ENCODE data around the gene FAM181B.
A peak's percentile ranks its signal among the peaks of the same experiment; 100 is the strongest.

FAM181B gene, protein sequence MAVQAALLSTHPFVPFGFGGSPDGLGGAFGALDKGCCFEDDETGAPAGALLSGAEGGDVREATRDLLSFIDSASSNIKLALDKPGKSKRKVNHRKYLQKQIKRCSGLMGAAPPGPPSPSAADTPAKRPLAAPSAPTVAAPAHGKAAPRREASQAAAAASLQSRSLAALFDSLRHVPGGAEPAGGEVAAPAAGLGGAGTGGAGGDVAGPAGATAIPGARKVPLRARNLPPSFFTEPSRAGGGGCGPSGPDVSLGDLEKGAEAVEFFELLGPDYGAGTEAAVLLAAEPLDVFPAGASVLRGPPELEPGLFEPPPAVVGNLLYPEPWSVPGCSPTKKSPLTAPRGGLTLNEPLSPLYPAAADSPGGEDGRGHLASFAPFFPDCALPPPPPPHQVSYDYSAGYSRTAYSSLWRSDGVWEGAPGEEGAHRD

GRCh38 chr11:82733444-82734119, at the start of gene FAM181B:
FAM181B (minus strand) TSS chr11:82733864; CDS start chr11:82733729, 135 bp downstream.
- peak within 1 kb of the TSS; percentile 69 for H3K4me3 ChIP-seq (ENCODE audit: low read depth, low read length)
- peak within 1 kb of the TSS; percentile 41 for H3K9ac ChIP-seq (ENCODE audit: low read length)
- peaks cover 65% of the 10 kb centered on the region for H3K27me3 ChIP-seq (ENCODE audit: control insufficient read depth, insufficient read depth, low read length)

DNA sequence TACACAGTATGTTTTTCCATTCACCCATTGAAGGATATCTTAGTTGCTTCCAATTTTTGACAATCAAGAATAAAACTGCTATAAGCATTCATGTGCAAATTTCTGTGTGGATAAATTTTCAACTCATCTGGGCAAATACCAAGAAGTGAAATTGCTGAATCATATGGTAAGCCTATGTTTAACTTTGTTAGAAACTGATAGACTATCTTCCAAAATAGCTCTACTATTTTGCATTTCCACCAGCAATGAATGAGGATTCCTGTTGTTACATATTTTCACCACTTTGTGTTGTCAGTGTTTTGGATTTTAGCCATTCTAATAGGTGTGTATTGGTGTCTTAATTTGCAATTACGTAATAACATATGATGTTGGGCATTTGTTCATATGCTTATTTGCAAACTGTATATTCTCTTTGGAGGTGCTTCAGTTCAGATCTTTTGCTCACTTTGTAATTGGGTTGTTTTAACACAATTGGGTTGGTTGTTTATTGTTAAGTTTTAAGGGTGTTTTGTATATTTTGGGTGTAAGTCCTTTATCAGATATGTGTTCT, 49.2 kb upstream of the FAM181B start:
- H3K27ac ChIP-seq (ENCODE audit: low read depth, low read length) = no peak overlapping the region
- H3K9me3 ChIP-seq (ENCODE audit: control insufficient read depth, insufficient read depth, low read depth, low read length) = peaks cover 5% of the 10 kb centered on the region; the same call in 1 of the 2 replicates
- no peak overlapping the region for H3K4me3 ChIP-seq (ENCODE audit: low read depth, low read length)
- H3K27me3 ChIP-seq (ENCODE audit: control insufficient read depth, insufficient read depth, low read length) = no peaks in the 10 kb centered on the region
- H3K9ac ChIP-seq (ENCODE audit: low read length) = no peak overlapping the region
- H3K4me1 ChIP-seq (ENCODE audit: control insufficient read depth, insufficient read depth, low read length) = no peaks in the 10 kb centered on the region
- H3K36me3 ChIP-seq (ENCODE audit: control insufficient read depth, insufficient read depth, low read length) = no peaks in the 10 kb centered on the region

More at GRCh38 chr11:82733444-82734119, at the start of gene FAM181B:
- H3K36me3 ChIP-seq (ENCODE audit: control insufficient read depth, insufficient read depth, low read length) = no peaks in the 10 kb centered on the region
- H3K4me1 ChIP-seq (ENCODE audit: control insufficient read depth, insufficient read depth, low read length) = peaks cover 21% of the 10 kb centered on the region
- H3K9me3 ChIP-seq (ENCODE audit: control insufficient read depth, insufficient read depth, low read depth, low read length) = no peaks in the 10 kb centered on the region
- H3K27ac ChIP-seq (ENCODE audit: low read depth, low read length) = no peak within 1 kb of the TSS

GRCh38 chr11:82778776-82779175, 45.1 kb upstream of the FAM181B start:
- H3K27me3 ChIP-seq (ENCODE audit: control insufficient read depth, insufficient read depth, low read length) = no peaks in the 10 kb centered on the region
- no peak overlapping the region for H3K27ac ChIP-seq (ENCODE audit: low read depth, low read length)
- no peak overlapping the region for H3K4me3 ChIP-seq (ENCODE audit: low read depth, low read length)
- peaks cover 5% of the 10 kb centered on the region; the same call in 1 of the 2 replicates for H3K9me3 ChIP-seq (ENCODE audit: control insufficient read depth, insufficient read depth, low read depth, low read length)
- H3K9ac ChIP-seq (ENCODE audit: low read length) = no peak overlapping the region
- no peaks in the 10 kb centered on the region for H3K36me3 ChIP-seq (ENCODE audit: control insufficient read depth, insufficient read depth, low read length)
- 0 out of 2 replicates have a peak, but pooled peaks cover 4% of the 10 kb centered on the region for H3K4me1 ChIP-seq (ENCODE audit: control insufficient read depth, insufficient read depth, low read length)

GRCh38 chr11:82776377-82776776, 42.7 kb upstream of the FAM181B start:
- H3K4me3 ChIP-seq (ENCODE audit: low read depth, low read length) = no peak overlapping the region
- 0 out of 2 replicates have a peak, but pooled peaks cover 4% of the 10 kb centered on the region for H3K4me1 ChIP-seq (ENCODE audit: control insufficient read depth, insufficient read depth, low read length)
- no peak overlapping the region for H3K9ac ChIP-seq (ENCODE audit: low read length)
- no peaks in the 10 kb centered on the region for H3K27me3 ChIP-seq (ENCODE audit: control insufficient read depth, insufficient read depth, low read length)
- H3K9me3 ChIP-seq (ENCODE audit: control insufficient read depth, insufficient read depth, low read depth, low read length) = no peaks in the 10 kb centered on the region
- no peaks in the 10 kb centered on the region for H3K36me3 ChIP-seq (ENCODE audit: control insufficient read depth, insufficient read depth, low read length)
- H3K27ac ChIP-seq (ENCODE audit: low read depth, low read length) = no peak overlapping the region

DNA sequence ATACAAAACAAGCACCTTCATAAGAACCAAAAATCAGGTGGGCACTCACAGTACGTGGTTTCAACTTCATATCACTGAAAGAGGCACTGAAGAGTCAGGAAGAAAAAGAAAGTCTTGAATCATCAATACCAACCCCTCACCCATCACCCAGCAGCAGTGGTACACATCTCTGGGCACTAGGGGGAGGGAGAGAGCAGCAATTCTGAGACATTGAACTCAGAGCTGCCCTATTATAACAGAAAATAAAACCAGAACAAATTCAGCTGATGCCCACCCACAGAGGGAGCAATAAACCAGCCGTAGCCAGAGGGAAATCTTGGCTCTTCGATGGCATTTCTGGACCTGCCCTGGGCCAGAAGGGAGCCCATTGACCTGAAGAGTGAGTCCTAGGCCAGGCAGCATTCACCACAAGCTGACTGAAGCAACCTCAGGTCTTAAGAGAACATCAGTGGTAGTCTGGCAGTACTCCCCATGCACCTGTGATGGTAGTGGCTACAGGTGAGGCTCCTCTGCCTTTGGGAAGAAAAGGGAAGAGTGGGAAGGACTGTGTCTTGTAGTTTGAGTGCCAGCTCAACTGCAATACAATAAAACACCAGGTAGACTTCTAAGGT, 42.2 kb upstream of the FAM181B start:
- Histone ChIP-seq H3K27me3 (ENCODE audit: control insufficient read depth, insufficient read depth, low read length) (no peaks in the 10 kb centered on the region), H3K9ac (ENCODE audit: low read length) (no peak overlapping the region), H3K36me3 (ENCODE audit: control insufficient read depth, insufficient read depth, low read length) (no peaks in the 10 kb centered on the region), H3K4me3 (ENCODE audit: low read depth, low read length) (no peak overlapping the region), H3K27ac (ENCODE audit: low read depth, low read length) (no peak overlapping the region), H3K9me3 (ENCODE audit: control insufficient read depth, insufficient read depth, low read depth, low read length) (no peaks in the 10 kb centered on the region), H3K4me1 (ENCODE audit: control insufficient read depth, insufficient read depth, low read length) (0 out of 2 replicates have a peak, but pooled peaks cover 4% of the 10 kb centered on the region)

- H3K27ac ChIP-seq (ENCODE audit: low read depth, low read length) = no peak overlapping the region
- 0 out of 2 replicates have a peak, but pooled peaks cover 4% of the 10 kb centered on the region for H3K4me1 ChIP-seq (ENCODE audit: control insufficient read depth, insufficient read depth, low read length)
- no peak overlapping the region for H3K9ac ChIP-seq (ENCODE audit: low read length)
Observed at GRCh38 chr11:82775218-82775617, 41.6 kb upstream of the FAM181B start.

DNA sequence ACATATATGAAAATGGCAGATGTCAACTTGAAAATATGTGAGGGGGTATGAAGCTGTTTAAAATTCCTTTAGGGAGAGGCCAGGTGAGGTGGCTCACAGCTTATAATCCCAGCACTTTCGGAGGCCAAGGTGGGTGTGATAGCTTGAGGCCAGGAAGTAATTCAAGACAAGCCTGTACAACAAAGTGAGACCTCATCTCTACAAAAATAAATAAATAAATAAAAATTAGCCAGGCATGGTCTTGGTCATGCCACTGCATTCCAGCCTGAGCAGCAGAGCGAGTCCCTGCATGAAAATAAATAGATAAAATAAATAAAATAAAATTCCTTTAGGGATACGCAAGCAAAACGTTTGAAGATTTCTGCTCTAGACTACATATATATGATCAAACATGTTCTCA, 38.1 kb upstream of the FAM181B start:
- Histone ChIP-seq H3K27ac (ENCODE audit: low read depth, low read length) (no peak overlapping the region), H3K27me3 (ENCODE audit: control insufficient read depth, insufficient read depth, low read length) (no peaks in the 10 kb centered on the region), H3K4me3 (ENCODE audit: low read depth, low read length) (no peak overlapping the region), H3K9me3 (ENCODE audit: control insufficient read depth, insufficient read depth, low read depth, low read length) (no peaks in the 10 kb centered on the region), H3K9ac (ENCODE audit: low read length) (no peak overlapping the region), H3K36me3 (ENCODE audit: control insufficient read depth, insufficient read depth, low read length) (no peaks in the 10 kb centered on the region), H3K4me1 (ENCODE audit: control insufficient read depth, insufficient read depth, low read length) (0 out of 2 replicates have a peak, but pooled peaks cover 4% of the 10 kb centered on the region)

More at GRCh38 chr11:82775218-82775617, 41.6 kb upstream of the FAM181B start:
- no peaks in the 10 kb centered on the region for H3K9me3 ChIP-seq (ENCODE audit: control insufficient read depth, insufficient read depth, low read depth, low read length)
- no peak overlapping the region for H3K4me3 ChIP-seq (ENCODE audit: low read depth, low read length)
- no peaks in the 10 kb centered on the region for H3K36me3 ChIP-seq (ENCODE audit: control insufficient read depth, insufficient read depth, low read length)
- no peaks in the 10 kb centered on the region for H3K27me3 ChIP-seq (ENCODE audit: control insufficient read depth, insufficient read depth, low read length)

DNA sequence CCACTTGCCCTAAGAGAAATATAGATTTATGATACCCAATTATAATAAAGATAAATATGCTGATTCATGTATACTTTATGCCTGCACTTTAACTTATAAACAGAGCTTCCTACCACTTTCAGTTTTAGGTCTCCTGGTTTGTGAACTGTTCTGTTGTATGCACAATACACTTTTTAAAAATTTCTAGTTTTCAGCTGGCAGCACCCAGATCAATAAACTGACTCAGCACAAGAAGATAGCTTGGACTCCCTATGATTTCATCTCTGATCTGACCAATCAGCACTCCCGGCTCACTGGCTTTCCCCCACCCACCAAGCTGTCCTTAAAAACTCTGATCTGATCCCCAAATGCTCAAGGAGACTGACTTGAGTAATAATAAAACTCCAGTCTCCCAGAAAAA, 33.5 kb upstream of the FAM181B start:
- Histone ChIP-seq H3K27me3 (ENCODE audit: control insufficient read depth, insufficient read depth, low read length) (no peaks in the 10 kb centered on the region), H3K9ac (ENCODE audit: low read length) (no peak overlapping the region), H3K4me3 (ENCODE audit: low read depth, low read length) (no peak overlapping the region), H3K4me1 (ENCODE audit: control insufficient read depth, insufficient read depth, low read length) (no peaks in the 10 kb centered on the region), H3K9me3 (ENCODE audit: control insufficient read depth, insufficient read depth, low read depth, low read length) (no peaks in the 10 kb centered on the region), H3K27ac (ENCODE audit: low read depth, low read length) (no peak overlapping the region), H3K36me3 (ENCODE audit: control insufficient read depth, insufficient read depth, low read length) (no peaks in the 10 kb centered on the region)

DNA sequence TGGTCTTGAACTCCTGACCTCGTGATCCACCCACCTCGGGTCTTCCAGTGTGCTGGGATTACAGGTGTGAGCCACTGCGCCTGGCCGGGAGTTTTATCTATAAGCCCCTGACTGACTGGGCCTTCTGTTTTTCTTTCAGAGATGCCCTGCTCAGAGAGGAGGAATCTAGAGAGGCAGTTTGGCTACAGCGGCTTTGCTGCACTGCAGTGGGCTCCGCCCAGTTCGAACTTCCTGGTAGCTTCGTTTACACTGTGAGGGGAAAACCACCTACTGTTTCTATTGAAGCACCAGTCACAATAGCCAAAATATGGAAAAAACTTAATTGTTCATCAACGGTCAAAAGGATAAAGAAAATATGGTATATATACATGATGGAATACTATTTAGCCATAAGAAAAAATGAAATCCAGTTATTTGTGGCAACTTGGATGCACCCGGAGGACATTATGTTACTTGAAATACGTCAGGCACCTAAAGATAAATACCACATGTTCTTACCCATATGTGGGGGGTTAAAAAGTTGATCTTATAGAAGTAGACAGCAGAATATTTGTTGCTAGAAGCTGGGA, 31.9 kb upstream of the FAM181B start:
- no peaks in the 10 kb centered on the region for H3K9me3 ChIP-seq (ENCODE audit: control insufficient read depth, insufficient read depth, low read depth, low read length)

DNA sequence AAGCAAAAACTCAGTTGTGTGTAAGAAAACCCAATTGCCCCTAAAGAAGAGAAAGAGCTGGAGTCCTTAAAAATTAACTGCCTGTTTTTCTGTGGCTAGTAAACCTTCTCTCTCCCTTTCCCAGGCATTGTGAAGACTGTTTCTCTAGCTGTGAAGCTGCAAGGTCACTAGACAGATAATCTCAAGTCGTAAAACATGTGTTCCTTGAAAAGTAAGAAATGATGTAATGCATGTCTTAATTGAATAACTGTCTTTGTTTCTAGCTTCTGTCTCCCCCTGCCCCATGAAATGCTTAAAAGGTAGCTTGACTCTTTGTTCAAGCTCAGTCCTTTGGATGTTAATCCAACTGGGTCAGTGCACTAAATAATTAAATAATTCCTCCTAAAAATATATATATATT, 29.5 kb upstream of the FAM181B start:
- H3K27ac ChIP-seq (ENCODE audit: low read depth, low read length) = no peak overlapping the region
- no peaks in the 10 kb centered on the region for H3K9me3 ChIP-seq (ENCODE audit: control insufficient read depth, insufficient read depth, low read depth, low read length)
- no peaks in the 10 kb centered on the region for H3K36me3 ChIP-seq (ENCODE audit: control insufficient read depth, insufficient read depth, low read length)
- no peaks in the 10 kb centered on the region for H3K27me3 ChIP-seq (ENCODE audit: control insufficient read depth, insufficient read depth, low read length)
- no peak overlapping the region for H3K9ac ChIP-seq (ENCODE audit: low read length)
- no peaks in the 10 kb centered on the region for H3K4me1 ChIP-seq (ENCODE audit: control insufficient read depth, insufficient read depth, low read length)
- no peak overlapping the region for H3K4me3 ChIP-seq (ENCODE audit: low read depth, low read length)

More for the DNA sequence above, 31.9 kb upstream of the FAM181B start:
- no peaks in the 10 kb centered on the region for H3K4me1 ChIP-seq (ENCODE audit: control insufficient read depth, insufficient read depth, low read length)
- no peak overlapping the region for H3K4me3 ChIP-seq (ENCODE audit: low read depth, low read length)
- no peak overlapping the region for H3K9ac ChIP-seq (ENCODE audit: low read length)
- no peaks in the 10 kb centered on the region for H3K36me3 ChIP-seq (ENCODE audit: control insufficient read depth, insufficient read depth, low read length)
- no peaks in the 10 kb centered on the region for H3K27me3 ChIP-seq (ENCODE audit: control insufficient read depth, insufficient read depth, low read length)
- no peak overlapping the region for H3K27ac ChIP-seq (ENCODE audit: low read depth, low read length)

Data from HUES6 (cell line).